Measurements from ENCODE around the gene TGFBR3.
A peak's percentile ranks its signal among the peaks of the same experiment; 100 is the strongest.

Gene TGFBR3

GRCh38 chr1:91707114-91707889, 178.6 kb downstream of the TGFBR3 start:
- no peak for DNase-seq

GRCh38 chr1:91706140-91706957, 179.6 kb downstream of the TGFBR3 start:
- DNase-seq = no peak

GRCh38 chr1:91704746-91705145, 181.2 kb downstream of the TGFBR3 start:
- no peak for DNase-seq

- DNase-seq = no peak
Observed at GRCh38 chr1:91703095-91703494, 182.9 kb downstream of the TGFBR3 start.

GRCh38 chr1:91701472-91701869, 184.5 kb downstream of the TGFBR3 start:
- DNase-seq = no peak

- no peak for DNase-seq
Observed at GRCh38 chr1:91700771-91701471, 185.0 kb downstream of the TGFBR3 start.

GRCh38 chr1:91700332-91700731, 185.6 kb downstream of the TGFBR3 start:
- no peak for DNase-seq

GRCh38 chr1:91699339-91699974, 186.5 kb downstream of the TGFBR3 start:
- DNase-seq = no peak

GRCh38 chr1:91697861-91698260, 188.1 kb downstream of the TGFBR3 start:
- no peak for DNase-seq

GRCh38 chr1:91697416-91697815, 188.5 kb downstream of the TGFBR3 start:
- DNase-seq = peak; percentile 58

- DNase-seq = no peak
Observed at GRCh38 chr1:91696321-91696720, 189.6 kb downstream of the TGFBR3 start.

- no peak for DNase-seq
Observed at GRCh38 chr1:91693557-91693956, 192.4 kb downstream of the TGFBR3 start.

GRCh38 chr1:91691525-91691924, 194.4 kb downstream of the TGFBR3 start:
- DNase-seq = no peak

GRCh38 chr1:91689641-91690481, 196.1 kb downstream of the TGFBR3 start:
- DNase-seq = no peak

GRCh38 chr1:91687452-91687851, 198.5 kb downstream of the TGFBR3 start:
- DNase-seq = no peak

- no peak for DNase-seq
Observed at GRCh38 chr1:91685994-91686393, 200.0 kb downstream of the TGFBR3 start.

- DNase-seq = peak; percentile 8
Observed at GRCh38 chr1:91684481-91685196, 201.3 kb downstream of the TGFBR3 start.

GRCh38 chr1:91683598-91683951, 202.4 kb downstream of the TGFBR3 start:
- no peak for DNase-seq

GRCh38 chr1:91682882-91683597, 202.9 kb downstream of the TGFBR3 start:
- DNase-seq = no peak

- no peak for DNase-seq
Observed at GRCh38 chr1:91680556-91681155, 205.3 kb downstream of the TGFBR3 start.

All from central memory CD4-positive, alpha-beta T cell (primary cell).